VCaP (cell line): Measurements from ENCODE around the gene BCAS3.

Experiments
- H3K27ac ChIP-seq: fragments of 450-650 bp; 2 replicates; pipeline ENCODE4 v1.5.1; 2017
- CTCF ChIP-seq: fragments of 450-650 bp; conservative IDR thresholded peaks from 2 replicates; pipeline ENCODE4 v1.5.1; 2017; ENCODE audit warnings: mild to moderate bottlenecking, moderate library complexity

BCAS3 gene

GRCh38 chr17:61305024-61305423, 627.4 kb downstream of the BCAS3 start:
- no peak overlapping the region for H3K27ac ChIP-seq
- no peak for TF ChIP-seq CTCF

DNA sequence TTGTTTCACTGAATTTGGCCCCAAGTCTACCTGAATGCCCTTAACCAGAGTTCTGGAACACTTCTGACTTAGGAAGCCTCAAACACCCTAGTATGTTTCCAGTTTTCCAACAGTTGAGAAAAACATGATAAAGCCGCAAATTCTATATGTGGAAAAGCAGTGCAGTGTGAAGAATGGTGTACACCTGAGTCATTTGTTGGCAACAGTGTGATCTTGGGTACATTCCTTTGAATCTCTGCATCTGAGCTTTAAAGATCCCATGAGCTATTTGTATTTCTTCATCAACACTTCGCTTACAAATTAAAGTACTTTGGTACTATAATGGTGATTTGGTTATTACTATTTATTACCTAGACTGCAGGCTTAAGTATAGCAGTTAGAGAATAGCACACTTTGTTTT, 628.4 kb downstream of the BCAS3 start:
- no peak overlapping the region for H3K27ac ChIP-seq
- TF ChIP-seq CTCF = no peak

GRCh38 chr17:61307905-61308886, 630.5 kb downstream of the BCAS3 start:
- no peak for TF ChIP-seq CTCF
- H3K27ac ChIP-seq = no peak overlapping the region

DNA sequence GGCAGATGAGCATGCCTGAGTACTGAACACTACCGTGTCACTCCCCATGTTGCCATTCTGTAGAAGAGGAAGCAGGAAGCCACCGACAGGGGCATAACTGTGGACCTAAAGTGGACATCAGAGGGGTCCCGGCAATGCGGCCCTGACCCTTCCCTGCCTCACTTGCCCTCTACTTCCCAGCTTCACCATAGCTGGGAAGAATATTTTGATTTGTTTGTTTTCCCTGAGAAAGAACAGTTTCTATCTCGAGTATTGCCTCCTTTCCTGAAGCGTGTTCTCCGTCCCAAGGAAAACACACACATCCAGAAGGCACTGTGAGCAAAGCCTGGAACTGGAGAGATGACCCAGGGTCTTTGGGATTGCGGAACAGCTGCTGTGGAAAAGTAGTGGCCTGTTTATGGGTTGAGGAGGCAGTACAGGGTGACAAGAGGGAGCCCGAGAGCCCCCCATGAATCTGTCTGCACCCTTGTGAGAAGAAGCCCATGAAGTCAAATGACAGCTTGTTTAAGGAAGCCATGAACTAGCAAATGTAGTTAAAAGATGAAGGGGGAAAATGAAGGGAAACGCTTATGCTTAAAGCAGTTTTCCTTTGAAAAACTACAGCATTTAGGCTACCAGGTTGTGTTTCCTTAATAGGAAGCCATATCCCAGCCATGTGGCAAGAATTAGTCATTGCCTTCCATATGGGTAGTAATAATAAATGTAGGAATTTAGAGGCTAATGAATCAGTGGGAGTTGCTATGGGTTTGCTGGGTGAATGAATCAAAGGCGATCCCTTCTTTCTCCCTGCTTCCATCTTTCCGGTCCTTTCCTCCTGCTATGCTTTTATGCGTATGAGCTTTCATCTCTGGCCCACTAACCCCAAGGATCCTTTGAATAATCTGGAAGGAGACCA, 632.0 kb downstream of the BCAS3 start:
- TF ChIP-seq CTCF = no peak
- H3K27ac ChIP-seq = no peak overlapping the region

GRCh38 chr17:61310590-61310989, 632.9 kb downstream of the BCAS3 start:
- H3K27ac ChIP-seq = no peak overlapping the region
- no peak for TF ChIP-seq CTCF

DNA sequence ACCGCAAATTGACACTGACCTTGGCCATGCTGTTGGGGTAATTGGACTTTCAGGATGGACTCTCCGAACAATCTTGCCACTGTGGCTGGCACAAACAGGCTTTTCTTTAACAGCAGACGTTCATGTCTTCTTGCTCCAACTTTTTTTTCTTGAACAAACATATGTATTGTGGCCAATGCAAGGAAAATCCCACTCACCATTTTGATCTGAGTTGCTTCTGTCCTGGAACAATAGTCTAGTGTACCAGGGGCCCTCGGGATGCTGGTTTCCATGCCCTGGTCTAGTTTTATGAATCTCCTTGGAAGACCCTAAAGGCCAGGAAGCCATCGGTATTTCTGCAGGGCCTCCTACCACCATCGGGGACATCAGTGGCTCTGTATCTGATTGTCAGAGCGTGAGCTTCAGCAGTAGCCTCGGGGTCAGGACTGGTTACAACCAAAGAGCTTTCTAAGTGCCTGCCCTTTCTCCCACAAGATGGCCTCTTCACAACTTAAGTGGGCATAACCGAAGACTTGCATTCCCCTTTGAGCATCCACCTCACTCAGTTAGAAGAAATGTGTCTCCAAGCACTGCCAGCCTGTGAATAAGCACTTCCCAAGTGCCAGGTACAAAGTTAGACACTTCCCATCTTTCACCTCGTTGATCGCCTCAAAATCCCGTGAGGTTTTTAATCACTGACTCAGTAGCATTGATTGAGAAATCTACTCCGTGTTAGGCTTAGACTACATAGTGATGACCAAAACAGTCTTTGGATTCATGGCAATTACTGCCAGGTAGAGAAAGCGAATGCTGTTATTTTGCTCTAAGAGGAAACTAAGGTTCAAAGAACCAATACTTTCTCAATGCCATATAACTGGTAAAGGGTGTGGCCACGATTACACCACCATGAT, 635.0 kb downstream of the BCAS3 start:
- TF ChIP-seq CTCF = no peak
- no peak overlapping the region for H3K27ac ChIP-seq
